Subcutaneous adipose tissue (tissue), 4 donors: Measurements from ENCODE around the gene METTL18. TPM values are rescaled to one million over a fixed set of nuclear protein-coding genes. Genes with fewer than 3 reads are reported as not detected.

Experiments
- CTCF ChIP-seq: fragments of 450-650 bp; IDR thresholded peaks from one replicate; pipeline ENCODE4 v1.5.1; 2016; ENCODE audit warnings: low read depth, mild to moderate bottlenecking, control low read depth, antibody characterized with exemption, moderate library complexity
- total RNA-seq, 4 donors: library from RNA; depleted of rRNA; stranded (reverse); fragments of >200 nt; gene quantifications; one replicate each; pipeline ENCODE4 v1.1.0, GENCODE V29; 2016

METTL18 gene
- 1 to 10 TPM; 3.6 to 6.2 (median 5.1) TPM for total RNA-seq

- no peak for TF ChIP-seq CTCF
Measured at GRCh38 chr1:169794530-169795416, at the start of gene METTL18. TSS of gene METTL18 (minus strand) at chr1:169794907. CDS start at chr1:169793695, 1,212 bp downstream.

- TF ChIP-seq CTCF: no peak
Measured at GRCh38 chr1:169838942-169839341, 44.2 kb upstream of the METTL18 start.

GRCh38 chr1:169836198-169836597 is 41.5 kb upstream of the METTL18 start:
- no peak for TF ChIP-seq CTCF

- no peak for TF ChIP-seq CTCF
Measured at GRCh38 chr1:169835647-169836046, 40.9 kb upstream of the METTL18 start.

- TF ChIP-seq CTCF: no peak
Measured at GRCh38 chr1:169834869-169835268, 40.2 kb upstream of the METTL18 start.

GRCh38 chr1:169833179-169833901 is 38.6 kb upstream of the METTL18 start:
- TF ChIP-seq CTCF: no peak

GRCh38 chr1:169829671-169830070 is 35.0 kb upstream of the METTL18 start:
- no peak for TF ChIP-seq CTCF
